ACHN (cell line): ENCODE results near the gene DFFA.
"Not testable (repeated sequence)": the region's sequence is repeated elsewhere in the genome, so short reads cannot be mapped to it uniquely, and the experiment has no call there.

Source experiments
- DNase-seq: peaks from one replicate; pipeline ENCODE4 v3.0.0-alpha.2; 2015
- in situ Hi-C: cut with HindIII; loops from 2 replicates; pipeline ENCODE4 v1.10.0; 2017; ENCODE audit warnings: low sequenced_read_pairs, low pct_ligation_motif_present, low pct_unique_long_range_greater_than_20kb

The DFFA gene

DNA sequence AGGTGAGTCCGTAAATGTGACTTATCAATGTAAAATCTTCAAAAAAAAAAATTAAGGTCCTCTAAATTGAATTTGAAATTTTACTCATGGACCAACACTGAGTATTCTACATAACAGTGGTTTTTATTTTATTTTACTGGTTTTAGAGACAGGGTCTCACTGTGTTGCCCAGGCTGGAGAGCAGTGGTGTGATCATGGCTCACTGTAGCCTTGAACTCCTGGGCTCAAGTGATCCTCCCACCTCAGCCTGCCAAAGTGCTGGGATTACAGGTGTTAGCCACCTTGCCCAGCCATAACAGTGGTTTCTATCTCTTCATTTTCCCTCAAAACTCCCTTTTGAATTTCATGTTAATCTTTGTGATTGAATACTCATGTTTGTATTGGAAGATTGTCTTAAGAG lies 56.4 kb downstream of the DFFA start:
- in situ Hi-C loops, DNase-seq: not testable (repeated sequence)

DNA sequence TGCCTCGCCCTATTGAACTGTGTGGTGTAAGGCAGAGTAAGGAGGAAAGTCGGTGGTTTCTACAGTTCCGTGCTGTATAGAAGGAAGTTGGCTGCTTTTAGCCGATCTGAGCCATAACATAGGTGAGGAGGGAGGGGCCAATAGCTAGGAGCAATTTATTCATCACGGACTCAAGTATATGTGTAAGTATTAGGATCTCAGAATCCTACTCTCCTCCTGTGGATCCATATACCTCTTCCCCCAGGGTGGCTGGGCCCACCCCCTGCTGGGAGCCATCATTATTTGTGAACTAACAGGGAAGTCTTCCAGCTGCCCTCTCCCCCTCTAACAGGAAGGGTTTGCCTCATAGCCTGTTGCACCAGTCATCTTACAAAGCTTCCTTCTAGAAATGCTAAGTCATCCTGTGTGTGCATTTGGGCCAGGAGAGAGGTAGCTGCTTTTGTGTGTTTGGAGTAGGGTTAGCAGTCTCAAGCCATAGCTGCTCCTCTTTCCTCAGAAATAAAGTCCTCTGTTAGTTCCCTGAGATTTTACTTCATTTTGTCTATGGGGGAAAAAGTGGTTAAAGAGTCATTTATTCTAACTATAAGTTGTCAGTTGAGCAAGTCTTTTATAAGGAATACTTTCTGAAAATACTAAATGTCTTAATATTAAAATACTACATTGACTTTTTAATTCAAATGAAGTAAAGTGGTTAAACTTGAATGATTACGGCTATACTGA lies 57.0 kb downstream of the DFFA start:
- peak; percentile 26 for DNase-seq
- in situ Hi-C loops = no loop called here

DNA sequence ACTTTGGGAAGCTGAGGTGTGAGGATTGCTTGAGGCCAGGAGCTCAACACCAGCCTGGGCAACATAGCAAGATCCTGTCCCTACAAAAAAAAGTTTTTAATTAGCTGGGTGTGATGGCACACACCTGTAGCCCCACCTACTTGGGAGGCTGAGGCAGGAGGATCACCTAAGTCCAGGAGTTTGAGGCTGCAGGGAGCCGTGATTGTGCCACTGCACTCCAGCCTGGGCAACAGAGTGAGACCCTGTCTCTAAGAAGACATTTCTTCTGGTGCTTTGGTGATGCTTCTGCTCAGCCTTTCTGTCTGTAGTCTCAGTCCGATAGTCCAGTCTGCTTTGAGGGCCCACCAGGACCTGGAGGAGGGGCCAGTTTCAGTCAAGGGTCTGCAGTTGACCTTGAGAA lies 65.1 kb downstream of the DFFA start:
- in situ Hi-C loops = no loop called here
- DNase-seq = no peak
